Occipital lobe (tissue), 2 donors: ENCODE measurements around the gene DVL3. TPM values are rescaled to one million over a fixed set of nuclear protein-coding genes. Genes with fewer than 3 reads are reported as not detected.

Source experiments
- DNase-seq: peaks from one replicate; lab custom pipeline; 2025; lab: John Stamatoyannopoulos, UW
- total RNA-seq: library from RNA; depleted of rRNA; stranded (reverse); fragments of >200 nt; gene quantifications from one replicate; pipeline ENCODE4 v1.2.3, GENCODE V29; 2014

The DVL3 gene
- total RNA-seq, 1 donor from 2014 or later: 30.9 TPM

DNA sequence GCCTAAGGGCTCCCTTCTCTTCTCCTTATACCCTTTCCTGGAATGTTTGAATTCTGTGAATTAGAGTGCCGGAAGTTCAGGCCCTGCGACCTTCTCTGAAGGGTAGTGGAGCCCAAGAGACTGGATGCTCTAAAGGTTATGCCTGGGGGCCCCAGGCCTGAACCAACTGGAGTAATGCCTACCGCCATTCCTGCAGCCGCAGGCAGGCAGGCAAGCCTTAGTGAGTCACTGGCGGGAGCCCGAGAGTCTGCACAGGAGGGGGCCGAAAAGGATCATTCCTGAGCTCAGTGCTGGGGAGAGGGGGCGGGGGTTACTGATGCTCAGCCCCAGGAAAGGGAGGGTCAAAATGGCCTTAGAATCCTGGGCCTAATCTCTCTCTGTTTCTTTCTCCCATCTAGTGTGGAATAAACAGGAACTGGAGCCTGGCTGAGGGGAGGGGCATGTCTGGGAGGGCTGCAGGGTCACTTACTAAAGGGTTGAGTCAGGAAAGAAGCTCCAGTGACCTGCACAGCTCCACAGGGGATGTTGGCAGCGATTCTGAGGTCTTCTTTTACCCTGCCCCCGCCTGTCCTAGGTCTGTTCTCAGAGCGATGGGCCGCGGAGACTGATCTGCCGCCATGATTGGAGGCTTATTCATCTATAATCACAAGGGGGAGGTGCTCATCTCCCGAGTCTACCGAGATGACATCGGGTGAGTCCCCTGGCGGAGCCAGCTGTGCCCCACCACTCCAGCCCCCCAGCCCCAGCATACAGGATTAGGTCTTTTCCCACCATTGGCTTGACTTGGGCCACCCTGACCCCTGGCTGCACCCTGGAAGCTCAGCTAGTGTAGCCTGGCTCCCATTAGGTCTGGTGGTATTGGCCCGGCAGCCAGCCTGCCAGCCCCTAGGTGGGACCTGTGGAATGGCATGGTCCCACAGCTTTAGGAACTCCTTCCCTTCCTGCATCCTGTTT, 21.5 kb downstream of the DVL3 start:
- peak; percentile 28 for DNase-seq

GRCh38 chr3:184177331-184177731, 22.2 kb downstream of the DVL3 start:
- DNase-seq: no peak

GRCh38 chr3:184177767-184178306, 22.7 kb downstream of the DVL3 start:
- no peak for DNase-seq

DNA sequence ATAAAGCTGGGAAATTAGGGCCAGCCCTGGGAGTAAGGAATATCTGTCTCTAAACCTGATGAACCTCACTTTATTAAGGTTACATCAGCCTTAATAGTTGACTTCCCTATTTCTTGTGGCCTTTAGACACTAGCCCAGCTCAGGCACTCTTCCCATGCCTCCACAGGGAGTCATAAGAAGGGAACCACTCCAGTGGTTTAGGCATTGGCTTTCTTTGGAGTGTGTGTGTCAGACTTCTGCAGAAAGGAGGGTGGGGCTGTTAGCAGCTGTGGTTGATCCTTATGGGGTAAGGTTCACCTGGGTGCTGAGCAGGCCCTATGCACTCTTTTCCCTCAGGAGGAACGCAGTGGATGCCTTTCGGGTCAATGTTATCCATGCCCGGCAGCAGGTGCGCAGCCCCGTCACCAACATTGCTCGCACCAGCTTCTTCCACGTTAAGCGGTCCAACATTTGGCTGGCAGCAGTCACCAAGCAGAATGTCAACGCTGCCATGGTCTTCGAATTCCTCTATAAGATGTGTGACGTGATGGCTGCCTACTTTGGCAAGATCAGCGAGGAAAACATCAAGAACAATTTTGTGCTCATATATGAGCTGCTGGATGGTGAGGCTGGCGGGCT, 23.5 kb downstream of the DVL3 start:
- no peak for DNase-seq

- no peak for DNase-seq
Observed at GRCh38 chr3:184180165-184180564, 25.0 kb downstream of the DVL3 start.

DNA sequence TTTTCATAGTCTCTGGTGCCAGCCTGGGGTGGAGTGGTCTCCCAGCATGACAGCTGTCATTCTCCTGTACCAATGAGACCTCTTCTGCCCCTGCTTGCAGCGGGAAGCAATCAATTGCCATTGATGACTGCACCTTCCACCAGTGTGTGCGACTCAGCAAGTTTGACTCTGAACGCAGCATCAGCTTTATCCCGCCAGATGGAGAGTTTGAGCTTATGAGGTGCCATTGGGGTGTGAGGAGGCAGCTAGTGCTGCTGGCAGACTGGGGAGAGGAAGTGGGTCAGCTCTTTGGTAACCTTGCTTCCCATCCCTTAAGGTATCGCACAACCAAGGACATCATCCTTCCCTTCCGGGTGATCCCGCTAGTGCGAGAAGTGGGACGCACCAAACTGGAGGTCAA, 26.4 kb downstream of the DVL3 start:
- no peak for DNase-seq

GRCh38 chr3:184183679-184184078, 28.5 kb downstream of the DVL3 start:
- no peak for DNase-seq

- DNase-seq: no peak
Observed at GRCh38 chr3:184184546-184185230, 29.5 kb downstream of the DVL3 start.

- DNase-seq: peak; percentile 98
Observed at GRCh38 chr3:184185461-184186183, 30.4 kb downstream of the DVL3 start.

- DNase-seq: peak; percentile 63
Observed at GRCh38 chr3:184186184-184186901, 31.2 kb downstream of the DVL3 start, which contains the start of gene ABCF3. Gene ABCF3, plus strand, starts transcription at chr3:184186199. Its CDS starts 9 bp downstream, at chr3:184186208.

GRCh38 chr3:184186902-184187207, 31.7 kb downstream of the DVL3 start:
- no peak for DNase-seq

GRCh38 chr3:184188080-184188479, 32.9 kb downstream of the DVL3 start:
- DNase-seq: no peak

- no peak for DNase-seq
Observed at GRCh38 chr3:184189421-184189820, 34.2 kb downstream of the DVL3 start.

- DNase-seq: no peak
Observed at GRCh38 chr3:184192889-184193288, 37.7 kb downstream of the DVL3 start.

DNA sequence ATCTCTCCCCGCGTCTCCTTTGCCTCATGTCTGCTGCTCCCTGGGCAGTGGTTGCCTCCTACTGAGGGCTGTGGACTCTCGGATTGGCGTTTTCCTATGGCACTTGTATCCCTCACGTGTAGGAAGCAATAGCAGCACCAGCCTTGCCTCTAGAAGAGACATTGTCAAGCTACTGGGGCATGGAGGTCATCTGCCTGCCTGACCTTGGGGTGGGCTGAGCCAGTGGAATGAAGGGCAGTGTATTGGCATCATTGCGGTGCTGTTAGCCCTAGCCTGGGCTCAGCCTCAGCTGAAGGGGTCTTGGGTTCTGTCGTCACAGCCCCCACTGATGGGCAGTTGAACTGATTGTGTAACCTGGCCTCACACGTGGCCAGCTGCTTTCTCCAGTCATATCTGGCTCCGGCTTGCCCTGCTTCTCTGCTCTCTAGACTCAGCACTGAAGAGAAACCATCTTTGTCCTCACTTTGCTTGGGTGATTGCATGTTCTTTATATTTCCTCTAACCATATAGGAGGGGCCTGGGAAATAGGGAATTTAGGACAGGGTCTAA, 38.9 kb downstream of the DVL3 start:
- no peak for DNase-seq

DNA sequence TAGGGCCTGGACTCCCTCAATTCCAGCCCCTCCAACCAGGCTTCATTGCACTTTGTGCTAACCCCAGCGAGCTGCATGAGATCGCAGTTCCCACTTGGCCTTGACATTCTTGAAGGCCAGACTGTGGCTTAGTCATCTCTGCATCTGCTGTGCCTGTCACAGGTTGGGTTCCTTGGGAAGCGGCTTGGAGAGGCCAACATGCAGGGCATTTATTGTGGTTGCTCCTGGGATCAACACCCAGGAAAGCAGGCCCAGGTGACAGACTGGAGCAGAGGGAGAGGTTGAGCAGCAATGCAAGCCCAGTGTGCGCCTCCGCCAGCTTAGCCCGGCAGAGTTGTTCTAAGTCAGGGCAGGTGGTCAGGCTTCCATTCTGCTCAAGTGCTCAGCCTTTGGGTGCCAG, 41.4 kb downstream of the DVL3 start:
- no peak for DNase-seq

DNA sequence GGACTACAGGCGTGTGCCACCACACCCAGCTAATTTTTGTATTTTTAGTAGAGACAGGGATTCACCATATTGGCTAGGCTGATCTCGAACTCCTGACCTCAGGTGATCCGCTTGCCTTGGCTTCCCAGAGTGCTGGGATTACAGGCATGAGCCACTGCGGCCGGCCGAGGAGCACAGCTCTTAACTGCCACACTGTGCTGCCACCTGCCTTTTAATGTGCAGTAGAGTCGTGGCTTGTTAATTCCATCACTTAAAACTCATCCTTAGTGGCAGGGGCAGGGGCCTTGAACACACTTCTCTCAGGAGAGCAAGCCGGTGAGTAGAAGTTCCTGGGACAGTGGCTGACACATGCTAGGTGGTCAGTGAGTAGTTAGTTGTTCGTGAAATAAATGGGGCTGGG, 43.3 kb downstream of the DVL3 start:
- no peak for DNase-seq

DNA sequence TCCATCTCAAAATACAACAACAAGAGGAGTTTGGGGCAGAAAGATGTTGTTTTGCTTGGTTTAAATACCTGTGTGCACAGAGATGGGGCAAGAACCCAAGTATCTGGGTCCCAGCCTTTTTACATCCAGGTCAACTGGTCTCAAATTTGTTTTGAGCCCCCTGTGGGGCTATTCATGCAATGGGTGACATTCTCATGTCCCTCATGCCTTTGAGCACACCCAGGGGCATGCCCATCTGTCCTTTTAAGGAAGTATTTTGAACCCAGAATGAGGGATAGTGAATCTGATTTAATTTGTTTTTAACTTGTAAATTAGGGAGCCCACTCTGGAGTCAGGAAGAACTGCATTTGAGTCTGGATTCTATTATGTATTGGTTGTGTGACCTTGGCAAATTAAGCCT, 45.6 kb downstream of the DVL3 start:
- DNase-seq: no peak

DNA sequence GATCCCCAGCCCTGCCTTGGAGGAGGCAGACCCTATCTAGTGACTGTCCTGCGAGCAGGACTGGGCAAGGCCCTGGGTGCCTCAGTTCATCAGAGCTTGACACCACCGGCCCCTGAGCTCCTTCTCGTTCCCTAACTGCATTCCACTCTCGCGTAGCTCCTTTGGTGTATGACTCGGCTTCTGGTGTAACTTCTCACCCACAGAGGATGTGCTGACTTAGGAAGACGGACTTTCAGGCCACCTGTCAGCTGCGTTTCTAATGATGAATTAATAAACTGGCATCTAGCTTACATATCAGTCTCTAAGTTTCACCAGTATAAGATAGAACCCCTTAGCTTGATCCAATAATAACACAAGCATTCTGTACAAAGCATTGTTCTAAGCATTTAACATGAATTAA, 48.3 kb downstream of the DVL3 start:
- no peak for DNase-seq

GRCh38 chr3:184209146-184209923, 54.2 kb downstream of the DVL3 start:
- DNase-seq: no peak
